Natural killer cell (primary cell): ENCODE results near the gene BEX1. TPM values are rescaled to one million over a fixed set of nuclear protein-coding genes. Genes with fewer than 3 reads are reported as not detected.
"Not testable (repeated sequence)": the region's sequence is repeated elsewhere in the genome, so short reads cannot be mapped to it uniquely, and the experiment has no call there.

Experiments
- ATAC-seq, 3 donors: fragments of 150-1000 bp in 2 of 3; fragments of 200-7000 bp in 1 of 3; cut with Tn5 transposase; 1 replicate in 1 of 3; 2 replicates in 2 of 3; pipeline ENCODE4 v1.10.0; 2021; ENCODE audit warnings: mild to moderate bottlenecking in 2 of 3, moderate library complexity in 2 of 3
- DNase-seq, 2 donors: peaks; one replicate each; pipeline versions ENCODE4 v3.0.0 to v3.0.0-alpha.2; 2013 to 2021; ENCODE audit warnings: mixed read lengths in 1 of 2
- H3K27ac ChIP-seq: one replicate; pipeline ENCODE4 v1.5.1; 2013; ENCODE audit warnings: mild to moderate bottlenecking, low read length
- H3K27me3 ChIP-seq: one replicate; pipeline ENCODE4 v1.6.1; 2013; ENCODE audit warnings: low read length; ENCODE audit not compliant: control insufficient read depth, insufficient read depth
- H3K36me3 ChIP-seq: one replicate; pipeline ENCODE4 v1.6.1; 2013; ENCODE audit warnings: low read length; ENCODE audit not compliant: control insufficient read depth, insufficient read depth
- H3K4me1 ChIP-seq: one replicate; pipeline ENCODE4 v1.6.1; 2013; ENCODE audit warnings: low read length; ENCODE audit not compliant: control insufficient read depth, insufficient read depth
- H3K4me3 ChIP-seq: one replicate; pipeline ENCODE4 v1.5.1; 2013; ENCODE audit warnings: low read length
- H3K9me3 ChIP-seq: one replicate; pipeline ENCODE4 v1.6.1; 2013; ENCODE audit warnings: low read length; ENCODE audit not compliant: control insufficient read depth, insufficient read depth
- H3K27ac Mint-ChIP-seq, 2 donors: one replicate each; pipeline ENCODE4 v1.8.0; 2022; ENCODE audit warnings: mild to moderate bottlenecking in 2 of 2, mixed read lengths in 2 of 2, moderate library complexity in 1 of 2
- H3K27me3 Mint-ChIP-seq, 2 donors: one replicate each; pipeline ENCODE4 v1.8.0; 2022; ENCODE audit warnings: low read depth in 2 of 2, mixed read lengths in 2 of 2
- H3K36me3 Mint-ChIP-seq: one replicate; pipeline ENCODE4 v1.8.0; 2022; ENCODE audit warnings: mixed read lengths
- H3K4me1 Mint-ChIP-seq, 2 donors: one replicate each; pipeline ENCODE4 v1.8.0; 2022; ENCODE audit warnings: mixed read lengths in 2 of 2
- H3K4me3 Mint-ChIP-seq: one replicate; pipeline ENCODE4 v1.8.0; 2022; ENCODE audit warnings: mild to moderate bottlenecking, moderate library complexity, mixed read lengths
- H3K9me3 Mint-ChIP-seq, 2 donors: one replicate each; pipeline ENCODE4 v1.8.0; 2022; ENCODE audit warnings: mixed read lengths in 2 of 2
- WGBS: methylation state at CpG from one replicate; pipeline ENCODE4 v1.1.7; 2013; ENCODE audit warnings: missing lambda C conversion rate; ENCODE audit not compliant: insufficient coverage; 5-methylcytosine and 5-hydroxymethylcytosine counted together
- intact Hi-C: fragments of 100-400 bp; cut with micrococcal nuclease; formaldehyde crosslinking; loops from one replicate; pipeline ENCODE4 v1.14.2; 2022
- total RNA-seq, 4 donors: library from RNA; stranded (reverse); fragments of 120-200 nt in 1 of 4; gene quantifications; one replicate each; pipeline versions ENCODE4 v1.2.3 to v1.2.4, GENCODE V29; 2013 to 2022
- TF ChIP-seq, protein P1 (sequence below): fragments of 200-600 bp; IDR thresholded peaks from one replicate; pipeline ENCODE4 v1.8.0; 2022; ENCODE audit warnings: antibody characterized with exemption

The BEX1 gene
- total RNA-seq, 3 donors from 2014 or later (not counting 1 experiment from before 2014, with no cell fraction given) = 0.59 TPM; not detected in 2

DNA sequence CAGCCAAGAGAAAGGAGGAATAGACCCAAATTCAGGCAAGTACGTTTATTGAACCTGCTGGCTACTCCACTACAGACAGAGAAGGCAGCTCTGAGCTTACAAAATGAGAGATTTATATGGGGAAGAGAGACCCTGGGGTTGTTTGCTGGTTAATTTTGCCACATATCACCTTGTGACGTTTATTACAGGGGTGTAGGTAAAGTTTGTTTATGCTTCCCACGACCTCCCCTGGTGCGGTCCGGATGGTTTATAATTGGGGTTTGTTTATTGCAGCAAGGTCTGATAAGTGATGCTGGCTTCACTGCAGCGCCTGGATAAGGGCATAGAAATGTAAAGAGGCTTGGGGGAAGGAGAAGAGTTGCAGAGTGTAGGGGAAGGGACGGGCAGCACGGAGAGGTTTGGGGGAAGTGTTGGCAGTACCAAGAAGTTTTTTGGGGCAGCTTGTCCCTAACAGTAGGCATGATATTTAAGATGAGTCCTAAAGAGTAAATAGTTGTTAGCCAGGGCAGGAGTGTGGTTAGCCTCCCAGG is 12.6 kb downstream of the BEX1 start:
- Mint-ChIP-seq H3K4me3 (no peak overlapping the region), H3K36me3 (no peaks in the 10 kb centered on the region), H3K4me1 (no peaks in the 10 kb centered on the region), H3K9me3 (no peaks in the 10 kb centered on the region), H3K27ac (no peak overlapping the region), H3K27me3 (peaks cover 3 to 33% of the 10 kb centered on the region in 2 donors)
- ATAC-seq = no peak
- Histone ChIP-seq H3K4me1 (no peaks in the 10 kb centered on the region), H3K36me3 (no peaks in the 10 kb centered on the region), H3K27me3 (no peaks in the 10 kb centered on the region), H3K9me3 (no peaks in the 10 kb centered on the region), H3K4me3 (no peak overlapping the region), H3K27ac (no peak overlapping the region)
- intact Hi-C loops = no loop called here
- no peak for DNase-seq
- WGBS = 28% methylated on average over 8 of the region's 8 CpGs
- TF ChIP-seq, protein P1, sequence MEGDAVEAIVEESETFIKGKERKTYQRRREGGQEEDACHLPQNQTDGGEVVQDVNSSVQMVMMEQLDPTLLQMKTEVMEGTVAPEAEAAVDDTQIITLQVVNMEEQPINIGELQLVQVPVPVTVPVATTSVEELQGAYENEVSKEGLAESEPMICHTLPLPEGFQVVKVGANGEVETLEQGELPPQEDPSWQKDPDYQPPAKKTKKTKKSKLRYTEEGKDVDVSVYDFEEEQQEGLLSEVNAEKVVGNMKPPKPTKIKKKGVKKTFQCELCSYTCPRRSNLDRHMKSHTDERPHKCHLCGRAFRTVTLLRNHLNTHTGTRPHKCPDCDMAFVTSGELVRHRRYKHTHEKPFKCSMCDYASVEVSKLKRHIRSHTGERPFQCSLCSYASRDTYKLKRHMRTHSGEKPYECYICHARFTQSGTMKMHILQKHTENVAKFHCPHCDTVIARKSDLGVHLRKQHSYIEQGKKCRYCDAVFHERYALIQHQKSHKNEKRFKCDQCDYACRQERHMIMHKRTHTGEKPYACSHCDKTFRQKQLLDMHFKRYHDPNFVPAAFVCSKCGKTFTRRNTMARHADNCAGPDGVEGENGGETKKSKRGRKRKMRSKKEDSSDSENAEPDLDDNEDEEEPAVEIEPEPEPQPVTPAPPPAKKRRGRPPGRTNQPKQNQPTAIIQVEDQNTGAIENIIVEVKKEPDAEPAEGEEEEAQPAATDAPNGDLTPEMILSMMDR = no peak

DNA sequence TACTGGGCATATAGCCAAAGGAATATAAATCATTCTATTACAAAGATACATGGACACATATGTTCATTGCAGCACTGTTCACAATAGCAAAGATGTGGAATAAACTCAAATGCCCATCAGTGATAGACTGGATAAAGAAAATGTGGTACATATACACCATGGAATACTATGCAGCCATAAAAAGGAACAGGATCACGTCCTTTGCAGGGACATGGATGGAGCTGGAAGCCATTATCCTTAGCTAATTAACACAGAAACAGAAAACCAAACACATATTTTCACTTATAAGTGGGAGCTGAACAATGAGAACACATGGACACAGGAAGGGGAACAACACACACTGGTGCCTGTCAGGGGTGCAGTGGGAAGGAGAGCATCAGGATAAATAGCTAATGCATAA is 30.6 kb downstream of the BEX1 start:
- ATAC-seq, H3K27ac Mint-ChIP-seq, intact Hi-C loops, H3K27me3 ChIP-seq, H3K36me3 Mint-ChIP-seq, H3K4me1 ChIP-seq, H3K4me3 ChIP-seq, H3K9me3 ChIP-seq, H3K36me3 ChIP-seq, H3K27me3 Mint-ChIP-seq, H3K9me3 Mint-ChIP-seq, H3K4me1 Mint-ChIP-seq, H3K4me3 Mint-ChIP-seq, H3K27ac ChIP-seq, DNase-seq: not testable (repeated sequence)
- WGBS = 56% methylated on average over 1 of the region's 1 CpG

DNA sequence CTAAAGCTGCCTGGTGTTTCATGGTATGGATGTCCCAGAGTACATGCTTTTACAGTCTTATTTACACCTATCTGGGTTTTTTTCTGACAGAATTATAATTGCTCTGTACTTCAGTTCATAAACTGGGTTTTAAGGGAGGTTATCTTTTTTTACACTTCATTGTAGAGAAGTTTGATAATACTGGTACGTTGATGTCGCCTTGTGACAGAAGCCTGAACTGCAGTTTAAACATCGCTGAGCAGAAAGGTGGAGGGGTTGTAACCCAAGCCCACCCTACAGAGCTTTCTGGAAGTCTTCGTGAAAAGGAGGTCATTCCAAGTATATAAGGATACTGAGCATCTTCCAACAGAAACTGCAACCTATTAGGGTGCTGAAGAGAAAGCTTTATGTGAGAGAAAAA is 46.4 kb downstream of the BEX1 start:
- WGBS = no CpG with 5 or more reads among the region's 4 CpGs
- H3K27me3 ChIP-seq = no peaks in the 10 kb centered on the region
- no peak overlapping the region for H3K4me3 ChIP-seq
- no peak overlapping the region for H3K4me3 Mint-ChIP-seq
- intact Hi-C loops = no loop called here
- H3K4me1 Mint-ChIP-seq = no peaks in the 10 kb centered on the region
- H3K27ac Mint-ChIP-seq = no peak overlapping the region
- H3K27ac ChIP-seq = no peak overlapping the region
- ATAC-seq (no peak), DNase-seq (no peak)
- H3K9me3 Mint-ChIP-seq = no peaks in the 10 kb centered on the region
- peaks cover 0 to 6% of the 10 kb centered on the region in 2 donors for H3K27me3 Mint-ChIP-seq
- no peaks in the 10 kb centered on the region for H3K36me3 Mint-ChIP-seq
- no peaks in the 10 kb centered on the region for H3K9me3 ChIP-seq
- TF ChIP-seq, protein P1 = no peak
- H3K4me1 ChIP-seq = no peaks in the 10 kb centered on the region
- no peaks in the 10 kb centered on the region for H3K36me3 ChIP-seq

DNA sequence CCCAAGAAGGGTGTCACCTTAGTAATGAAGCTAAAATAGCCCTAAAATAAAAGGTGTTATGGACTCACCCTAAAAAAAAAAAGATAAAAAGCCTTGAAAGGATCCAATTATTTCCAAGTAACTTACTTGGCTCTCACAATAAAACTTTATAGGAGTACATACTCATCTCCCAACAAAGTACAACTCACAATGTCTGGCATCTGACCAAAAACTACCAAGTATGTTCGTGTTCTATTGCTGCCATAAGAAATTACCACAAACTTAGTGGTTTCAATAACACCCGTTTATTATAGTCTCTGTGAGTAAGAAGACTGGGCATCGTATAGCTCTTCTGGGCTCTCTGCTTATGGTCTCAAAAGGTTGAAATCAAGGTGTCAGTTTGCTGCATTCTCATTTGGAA is 51.0 kb downstream of the BEX1 start:
- Mint-ChIP-seq H3K9me3 (no peaks in the 10 kb centered on the region), H3K36me3 (no peaks in the 10 kb centered on the region), H3K27me3 (peaks cover 0 to 6% of the 10 kb centered on the region in 2 donors), H3K4me1 (no peaks in the 10 kb centered on the region), H3K4me3 (no peak overlapping the region), H3K27ac (no peak overlapping the region)
- Histone ChIP-seq H3K4me3 (no peak overlapping the region), H3K4me1 (no peaks in the 10 kb centered on the region), H3K9me3 (no peaks in the 10 kb centered on the region), H3K27ac (no peak overlapping the region), H3K27me3 (no peaks in the 10 kb centered on the region), H3K36me3 (no peaks in the 10 kb centered on the region)
- no peak for ATAC-seq
- TF ChIP-seq, protein P1 = no peak
- intact Hi-C loops = no loop called here
- DNase-seq = no peak
- 90% methylated on average over 2 of the region's 3 CpGs for WGBS

Other genes with a start within 250 kb of the BEX1 start
- under 1 TPM in 1 of 3 donors, not detected in 2; 0.42 TPM for gene RAB40AL, start 126.9 kb downstream of the BEX1 start, total RNA-seq
- gene NXF3, start 29.0 kb upstream of the BEX1 start, total RNA-seq = not detected
- 10 to 100 TPM; 30.8 to 53.4 (median 47.1) TPM for gene BEX4, start 150.9 kb upstream of the BEX1 start, total RNA-seq
- 10 to 100 TPM; 17.2 to 26.5 (median 22.1) TPM for gene TCEAL8, start 191.0 kb upstream of the BEX1 start, total RNA-seq
- gene TCEAL5, start 212.6 kb upstream of the BEX1 start, total RNA-seq = not detected
- gene BEX2, start 246.8 kb upstream of the BEX1 start, total RNA-seq = 10 to 100 TPM; 11.6 to 25.2 (median 16.8) TPM